NCI-H446 (cell line): ENCODE results near the gene MIEF1.

Experiments used
- DNase-seq, 2 experiments: peaks; one replicate each; lab custom pipeline; 2025; lab: John Stamatoyannopoulos, UW

The MIEF1 gene

GRCh38 chr22:39502109-39502788, at the start of gene MIEF1:
Gene MIEF1, plus strand, starts transcription at chr22:39502290. Its CDS starts 9,005 bp downstream, at chr22:39511295.
- peak; percentile 83 to 95 for DNase-seq

GRCh38 chr22:39452740-39453040, 49.4 kb upstream of the MIEF1 start:
- DNase-seq: no peak

DNA sequence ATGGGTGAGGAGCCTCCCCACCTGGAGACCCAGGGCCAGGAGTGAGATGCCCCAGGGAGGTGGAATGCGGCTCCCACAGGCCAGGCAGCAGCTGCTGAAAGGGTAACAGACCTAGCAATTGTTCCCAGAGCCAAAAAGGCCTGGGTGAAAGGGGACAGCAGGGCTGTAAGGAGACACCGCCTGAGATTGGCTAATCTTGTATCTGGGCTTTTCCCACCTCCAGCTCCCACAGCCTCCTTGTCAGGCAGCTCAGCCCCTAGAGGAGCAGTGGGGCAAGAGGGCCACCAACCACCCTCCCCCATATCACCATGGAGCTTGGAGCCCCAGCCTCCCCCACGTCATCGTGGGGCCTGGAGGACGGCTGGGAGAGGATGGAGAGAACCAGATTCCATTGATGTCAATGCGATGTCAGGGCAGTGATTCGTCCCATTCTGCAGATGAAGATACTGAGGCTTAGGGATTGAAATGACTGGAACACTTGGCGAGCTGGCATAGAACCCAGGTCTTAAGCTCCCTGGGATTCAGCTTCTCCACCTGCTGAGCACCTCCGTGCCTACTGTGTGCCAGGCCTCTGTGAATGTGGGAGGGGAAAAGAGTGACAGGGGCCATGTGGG, 48.2 kb upstream of the MIEF1 start:
- DNase-seq: no peak

DNA sequence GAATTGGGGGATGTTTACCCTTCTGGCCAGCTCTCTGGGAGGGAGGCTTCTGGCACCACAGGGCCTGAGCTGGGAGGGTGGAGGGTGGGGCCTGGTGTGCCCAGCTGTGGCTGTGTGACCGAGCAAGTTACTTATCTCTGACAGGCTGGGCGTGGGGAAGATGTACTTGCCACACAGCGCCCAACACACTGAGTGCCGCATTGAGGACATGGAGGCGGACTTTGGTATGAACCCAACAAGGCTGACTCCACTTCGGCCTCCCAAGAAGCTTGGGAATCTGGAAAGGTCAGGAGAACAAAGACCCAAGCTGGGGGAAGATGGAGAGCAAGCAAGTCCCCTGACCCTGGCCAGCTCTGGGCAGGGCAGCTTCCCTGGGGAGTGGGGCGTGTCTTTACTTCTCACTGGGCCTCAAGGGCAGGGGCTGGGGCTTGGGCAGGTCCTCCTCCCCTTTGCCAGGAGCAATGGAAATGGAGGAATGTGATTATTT, 47.7 kb upstream of the MIEF1 start:
- no peak for DNase-seq

- DNase-seq: no peak
Measured at GRCh38 chr22:39456522-39457197, 45.4 kb upstream of the MIEF1 start, which contains the start of gene MGAT3. Gene MGAT3, plus strand, starts transcription at chr22:39457012. Its CDS starts 30,336 bp downstream, at chr22:39487348.

- DNase-seq: no peak
Measured at GRCh38 chr22:39457198-39457555, 44.9 kb upstream of the MIEF1 start.

GRCh38 chr22:39457556-39458443, 44.3 kb upstream of the MIEF1 start:
- no peak for DNase-seq

GRCh38 chr22:39458444-39459083, 43.5 kb upstream of the MIEF1 start:
- no peak for DNase-seq

GRCh38 chr22:39459681-39460080, 42.4 kb upstream of the MIEF1 start:
- no peak for DNase-seq

- DNase-seq: no peak
Measured at GRCh38 chr22:39462443-39463221, 39.5 kb upstream of the MIEF1 start.

DNA sequence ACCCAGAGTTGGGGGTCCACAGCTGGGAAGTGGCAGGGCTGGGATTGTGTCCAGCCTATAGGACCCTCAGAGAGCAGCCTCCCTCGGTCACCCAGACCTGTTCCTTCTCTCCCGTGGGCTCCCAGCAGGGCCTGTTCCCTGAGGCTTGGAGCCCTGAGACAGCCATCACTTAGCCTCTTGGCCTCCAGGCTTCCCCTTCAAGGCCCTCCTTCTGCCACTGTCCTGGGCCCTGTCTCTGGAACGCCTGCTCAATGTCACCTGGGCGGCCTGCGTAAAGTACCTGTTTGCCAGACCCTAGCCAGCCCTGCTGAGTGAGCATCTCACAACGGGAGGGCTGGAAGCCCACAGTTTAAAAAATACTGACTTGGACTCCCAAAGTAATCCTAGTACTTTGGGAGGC, 38.8 kb upstream of the MIEF1 start:
- no peak for DNase-seq

DNA sequence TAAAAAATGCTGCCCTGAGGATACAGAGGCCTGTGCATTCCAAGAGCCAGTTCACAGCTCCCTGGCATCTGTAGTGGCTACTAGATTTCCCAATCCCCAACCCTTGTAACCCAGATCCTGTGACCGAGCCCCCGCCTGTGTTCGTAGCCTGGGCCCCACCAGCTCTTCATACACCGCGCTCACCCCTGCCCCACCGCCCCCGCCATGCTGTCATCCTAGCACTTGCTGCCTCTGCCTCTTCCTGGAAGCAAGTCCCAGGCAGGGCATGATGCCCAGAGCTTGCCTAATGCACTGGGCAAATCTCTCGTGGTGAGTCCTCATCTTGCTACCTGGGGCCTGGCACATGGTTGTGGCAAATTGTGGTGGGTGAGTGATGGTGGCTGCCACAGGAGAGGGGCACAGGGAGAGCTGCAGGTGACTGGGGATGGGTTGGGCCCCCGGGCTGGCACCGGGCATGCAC, 38.1 kb upstream of the MIEF1 start:
- DNase-seq: peak; percentile 13 to 51

DNA sequence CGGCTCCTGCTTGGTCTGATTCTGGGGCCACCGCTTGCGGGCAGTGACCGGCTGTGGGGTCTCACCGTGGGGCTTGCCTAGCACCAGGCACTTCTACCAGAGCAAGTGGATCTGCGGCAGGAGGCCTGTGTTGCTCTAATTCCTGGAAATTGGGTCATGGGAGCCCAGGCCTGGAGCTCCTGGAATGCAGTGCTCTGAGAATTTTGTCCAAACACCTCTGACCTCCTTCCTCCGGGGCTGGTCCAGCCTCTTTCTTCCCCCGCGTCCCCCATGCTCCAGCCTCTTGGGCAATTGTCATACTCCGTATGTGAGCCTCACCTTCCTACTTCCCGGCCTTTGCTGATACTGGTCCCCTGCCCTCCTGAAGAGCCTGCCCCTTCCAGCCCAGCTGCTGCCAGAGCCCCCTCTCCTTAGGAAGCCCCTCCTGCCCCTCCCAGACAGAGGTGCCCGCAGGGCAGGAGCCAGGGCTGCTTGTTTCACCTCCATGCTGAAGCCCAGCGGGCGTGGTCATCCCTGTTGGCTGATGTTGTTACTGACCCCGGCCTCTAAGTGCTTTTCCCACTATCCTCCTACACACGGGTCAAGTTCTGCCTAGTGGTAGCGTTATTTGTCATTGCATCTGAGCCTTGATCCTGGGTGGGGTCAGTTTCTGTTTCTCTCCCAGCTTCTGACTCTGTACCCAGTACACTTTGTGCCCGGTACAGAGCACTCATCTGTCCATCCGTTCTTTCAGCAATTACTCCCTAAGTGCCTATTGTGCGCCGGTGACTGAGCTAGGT, 35.7 kb upstream of the MIEF1 start:
- no peak for DNase-seq

GRCh38 chr22:39467390-39467895, 34.6 kb upstream of the MIEF1 start:
- DNase-seq: no peak

GRCh38 chr22:39468487-39469325, 33.4 kb upstream of the MIEF1 start:
- no peak for DNase-seq

- DNase-seq: no peak
Measured at GRCh38 chr22:39469326-39469680, 32.8 kb upstream of the MIEF1 start.

- DNase-seq: no peak
Measured at GRCh38 chr22:39469681-39470450, 32.2 kb upstream of the MIEF1 start.
